Suppressor macrophage treated with lipopolysaccharide for 1 hour (primary cell): ENCODE results near the gene DAB2IP.
"Not testable (repeated sequence)": the region's sequence is repeated elsewhere in the genome, so short reads cannot be mapped to it uniquely, and the experiment has no call there.

ENCODE experiments used
- DNase-seq, 3 donors: peaks; one replicate each; pipeline ENCODE4 v3.0.0-alpha.2; 2020 to 2022

The DAB2IP gene

GRCh38 chr9:121626012-121626411 lies 25.4 kb upstream of the DAB2IP start:
- DNase-seq = no peak

- DNase-seq = no peak
Measured at GRCh38 chr9:121627427-121627826, 24.0 kb upstream of the DAB2IP start.

- no peak for DNase-seq
Measured at GRCh38 chr9:121628401-121628800, 23.0 kb upstream of the DAB2IP start.

- no peak for DNase-seq
Measured at GRCh38 chr9:121631115-121631514, 20.3 kb upstream of the DAB2IP start.

- no peak for DNase-seq
Measured at GRCh38 chr9:121631978-121632418, 19.4 kb upstream of the DAB2IP start.

- DNase-seq = no peak
Measured at GRCh38 chr9:121633119-121633714, 18.2 kb upstream of the DAB2IP start.

- no peak for DNase-seq
Measured at GRCh38 chr9:121633736-121634135, 17.7 kb upstream of the DAB2IP start.

- peak; percentile 32 to 46 (median 34) for DNase-seq
Measured at GRCh38 chr9:121634329-121635261, 16.8 kb upstream of the DAB2IP start.

GRCh38 chr9:121635300-121635876 lies 16.0 kb upstream of the DAB2IP start:
- DNase-seq = no peak

GRCh38 chr9:121636341-121636865 lies 15.0 kb upstream of the DAB2IP start:
- no peak for DNase-seq

GRCh38 chr9:121636978-121637712 lies 14.3 kb upstream of the DAB2IP start:
- no peak for DNase-seq

GRCh38 chr9:121637713-121638220 lies 13.7 kb upstream of the DAB2IP start:
- DNase-seq = peak in 2 of 3 donors; percentile 20 to 26

- DNase-seq = no peak
Measured at GRCh38 chr9:121638399-121638798, 13.0 kb upstream of the DAB2IP start.

GRCh38 chr9:121638901-121639592 lies 12.4 kb upstream of the DAB2IP start:
- DNase-seq = no peak

GRCh38 chr9:121639619-121640018 lies 11.8 kb upstream of the DAB2IP start:
- no peak for DNase-seq

GRCh38 chr9:121640076-121640475 lies 11.4 kb upstream of the DAB2IP start:
- DNase-seq = peak; percentile 38 to 69 (median 45)

- peak; percentile 40 to 68 (median 48) for DNase-seq
Measured at GRCh38 chr9:121640491-121641223, 10.8 kb upstream of the DAB2IP start.

GRCh38 chr9:121641224-121641611 lies 10.2 kb upstream of the DAB2IP start:
- no peak for DNase-seq

GRCh38 chr9:121642758-121643157 lies 8.7 kb upstream of the DAB2IP start:
- DNase-seq = no peak

- no peak for DNase-seq
Measured at GRCh38 chr9:121643473-121643872, 8.0 kb upstream of the DAB2IP start.

GRCh38 chr9:121644040-121644439 lies 7.4 kb upstream of the DAB2IP start:
- DNase-seq = not testable (repeated sequence)
